ENCODE measurements around the gene IGFBP4. TPM values are rescaled to one million over a fixed set of nuclear protein-coding genes. Genes with fewer than 3 reads are reported as not detected.

The IGFBP4 gene
- total and polyA plus RNA-seq, 2 of the 13 experiments (the other 11 are each of a cell fraction or from before 2014, with no cell fraction given), result 4.1 to 49.0 TPM

DNA sequence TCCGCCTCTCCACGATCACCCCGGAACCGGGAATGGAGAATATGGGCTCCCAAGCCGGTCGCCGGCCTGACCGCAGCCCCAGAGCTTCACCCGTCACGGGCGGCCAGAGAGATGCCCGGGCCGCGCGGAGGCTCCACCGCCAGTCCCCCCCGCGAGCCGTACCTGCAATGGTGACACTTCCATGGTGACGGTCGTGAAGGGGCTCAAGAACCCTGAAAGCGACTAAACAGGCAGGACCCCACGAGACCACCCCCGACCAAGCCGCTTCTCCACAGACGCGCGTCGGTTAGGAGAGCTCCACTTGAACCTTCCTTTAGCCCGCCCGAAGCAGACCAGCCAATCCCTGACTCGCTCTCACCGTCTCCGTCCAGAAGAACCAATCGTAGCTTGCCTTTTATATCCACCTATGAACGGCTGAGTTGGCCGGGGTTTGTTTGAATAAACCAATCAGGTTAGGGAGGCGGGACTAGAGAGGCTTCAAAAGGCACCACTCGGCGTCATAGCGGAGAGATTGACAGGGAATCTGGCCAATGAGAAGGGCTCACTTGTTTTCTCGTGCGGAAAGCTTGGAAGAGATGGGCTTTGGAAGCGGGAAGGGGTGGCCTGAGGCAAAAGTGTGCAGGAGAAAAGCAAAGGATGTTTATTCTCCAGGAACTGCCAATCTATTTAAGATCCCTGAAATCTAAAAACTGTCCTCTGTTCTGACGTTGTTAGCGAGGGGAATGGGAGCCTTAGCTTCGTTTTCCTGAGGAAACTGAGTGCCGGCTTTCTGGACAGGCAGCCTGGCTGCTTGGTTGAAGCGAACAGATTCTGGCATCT lies 25.4 kb upstream of the IGFBP4 start, which contains the start of gene TOP2A:
Gene TOP2A (minus strand): TSS at position 288 of the 819 bp plus-strand sequence. CDS start 105 bp downstream, at position 183.
- peak; percentile 100 for DNase-seq (ENCODE audit: low spot score)
- Histone ChIP-seq H3K9ac (ENCODE audit: insufficient read depth, low read depth, low read length) (peak within 1 kb of the TSS; percentile 91), H3K4me3 (replicated peaks in 1 of 3; ENCODE audit: insufficient read depth in 1 of 3, low read depth in 2 of 3, low read length in 3 of 3) (peak within 1 kb of the TSS; percentile 89 to 98 (median 96)), H3K4me1 (ENCODE audit: insufficient read depth, low read length) (peaks cover 79% of the 10 kb centered on the region), H3K4me2 (ENCODE audit: low read depth, low read length) (peak within 1 kb of the TSS; percentile 87), H3K9me3 (ENCODE audit: low read length) (no peaks in the 10 kb centered on the region), H3K27me3 (ENCODE audit: control insufficient read depth in 1 of 2, insufficient read depth in 2 of 2, low read length in 2 of 2) (no peaks in the 10 kb centered on the region), H3K36me3 (replicated peaks in 1 of 2; ENCODE audit: control insufficient read depth in 1 of 2, insufficient read depth in 2 of 2, low read length in 2 of 2) (peaks cover 0 to 12% of the 10 kb centered on the region in 2 experiments; a peak in 4 of 5 replicates), H4K20me1 (ENCODE audit: insufficient read depth, low read length) (no peaks in the 10 kb centered on the region), H3K79me2 (ENCODE audit: insufficient read depth, low read length) (peaks cover 34% of the 10 kb centered on the region), H3K27ac (ENCODE audit: extremely low read length, insufficient read depth, low read length) (peak within 1 kb of the TSS; percentile 82), H2AFZ (ENCODE audit: low read length) (peak within 1 kb of the TSS; percentile 70)
- ChIA-PET CTCF (ENCODE audit: low intra/inter-chr PET ratio, low total read pairs) (interaction anchor here (2.2 kb wide), 1 partner anchor 143 kb away, joined by 6 read pairs; no protein-coding TSS in a partner anchor), POLR2A (interaction anchor here (0.7 to 2.0 kb wide), 13 partner anchors 10 to 1271 kb away, joined by 3 to 16 read pairs (median 6); partner anchors contain the start of gene EIF1)
- intact Hi-C loops (cut with micrococcal nuclease; ENCODE audit: unreplicated experiment), result loop anchor here (2.0 to 5.0 kb wide), 2 partner anchors 101 to 116 kb away; no protein-coding TSS in a partner anchor
- BruUV-seq (replicated peaks), result no TSS peak
- FAIRE-seq, result peak; percentile 99
- 8% methylated on average over 20 of the region's 49 CpGs for WGBS (ENCODE audit: low lambda C conversion rate)
- ATAC-seq, result peak; percentile 90
- in situ Hi-C loops (cut with HindIII; ENCODE audit: extremely low pct_ligation_motif_present, low pct_unique_long_range_greater_than_20kb), result loop anchor here (5.0 kb wide), 1 partner anchor 101 kb away; no protein-coding TSS in a partner anchor
- TF ChIP-seq ZNF614 (CRISPR knock-in tag; IDR thresholded peaks at IDR 0.05; ENCODE audit: borderline replicate concordance), result no peak
- no peak; the same call in 1 of the 2 replicates for TF ChIP-seq NFIC (IDR thresholded peaks at IDR 0.05; ENCODE audit: low read length)
- peak; percentile 91; the same call in 1 of the 2 replicates for TF ChIP-seq ZNF296 (CRISPR knock-in tag; conservative IDR thresholded peaks at IDR 0.05)
- TF ChIP-seq ZNF572 (CRISPR knock-in tag; IDR thresholded peaks at IDR 0.05), result 0 out of 2 replicates have a peak, but pooled peaks have one; percentile 57
- peak; percentile 94; the same call in 1 of the 2 replicates for TF ChIP-seq ZNF564 (CRISPR knock-in tag; IDR thresholded peaks at IDR 0.05)
- TF ChIP-seq ZNF331 (CRISPR knock-in tag; IDR thresholded peaks at IDR 0.05), result no peak; the same call in 1 of the 2 replicates
- peak; percentile 93 for TF ChIP-seq HDAC1 (CRISPR knock-in tag; IDR thresholded peaks at IDR 0.05)
- TF ChIP-seq, protein P1, sequence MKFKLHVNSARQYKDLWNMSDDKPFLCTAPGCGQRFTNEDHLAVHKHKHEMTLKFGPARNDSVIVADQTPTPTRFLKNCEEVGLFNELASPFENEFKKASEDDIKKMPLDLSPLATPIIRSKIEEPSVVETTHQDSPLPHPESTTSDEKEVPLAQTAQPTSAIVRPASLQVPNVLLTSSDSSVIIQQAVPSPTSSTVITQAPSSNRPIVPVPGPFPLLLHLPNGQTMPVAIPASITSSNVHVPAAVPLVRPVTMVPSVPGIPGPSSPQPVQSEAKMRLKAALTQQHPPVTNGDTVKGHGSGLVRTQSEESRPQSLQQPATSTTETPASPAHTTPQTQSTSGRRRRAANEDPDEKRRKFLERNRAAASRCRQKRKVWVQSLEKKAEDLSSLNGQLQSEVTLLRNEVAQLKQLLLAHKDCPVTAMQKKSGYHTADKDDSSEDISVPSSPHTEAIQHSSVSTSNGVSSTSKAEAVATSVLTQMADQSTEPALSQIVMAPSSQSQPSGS (CRISPR knock-in tag; IDR thresholded peaks at IDR 0.05), result no peak
- TF ChIP-seq, protein P2, sequence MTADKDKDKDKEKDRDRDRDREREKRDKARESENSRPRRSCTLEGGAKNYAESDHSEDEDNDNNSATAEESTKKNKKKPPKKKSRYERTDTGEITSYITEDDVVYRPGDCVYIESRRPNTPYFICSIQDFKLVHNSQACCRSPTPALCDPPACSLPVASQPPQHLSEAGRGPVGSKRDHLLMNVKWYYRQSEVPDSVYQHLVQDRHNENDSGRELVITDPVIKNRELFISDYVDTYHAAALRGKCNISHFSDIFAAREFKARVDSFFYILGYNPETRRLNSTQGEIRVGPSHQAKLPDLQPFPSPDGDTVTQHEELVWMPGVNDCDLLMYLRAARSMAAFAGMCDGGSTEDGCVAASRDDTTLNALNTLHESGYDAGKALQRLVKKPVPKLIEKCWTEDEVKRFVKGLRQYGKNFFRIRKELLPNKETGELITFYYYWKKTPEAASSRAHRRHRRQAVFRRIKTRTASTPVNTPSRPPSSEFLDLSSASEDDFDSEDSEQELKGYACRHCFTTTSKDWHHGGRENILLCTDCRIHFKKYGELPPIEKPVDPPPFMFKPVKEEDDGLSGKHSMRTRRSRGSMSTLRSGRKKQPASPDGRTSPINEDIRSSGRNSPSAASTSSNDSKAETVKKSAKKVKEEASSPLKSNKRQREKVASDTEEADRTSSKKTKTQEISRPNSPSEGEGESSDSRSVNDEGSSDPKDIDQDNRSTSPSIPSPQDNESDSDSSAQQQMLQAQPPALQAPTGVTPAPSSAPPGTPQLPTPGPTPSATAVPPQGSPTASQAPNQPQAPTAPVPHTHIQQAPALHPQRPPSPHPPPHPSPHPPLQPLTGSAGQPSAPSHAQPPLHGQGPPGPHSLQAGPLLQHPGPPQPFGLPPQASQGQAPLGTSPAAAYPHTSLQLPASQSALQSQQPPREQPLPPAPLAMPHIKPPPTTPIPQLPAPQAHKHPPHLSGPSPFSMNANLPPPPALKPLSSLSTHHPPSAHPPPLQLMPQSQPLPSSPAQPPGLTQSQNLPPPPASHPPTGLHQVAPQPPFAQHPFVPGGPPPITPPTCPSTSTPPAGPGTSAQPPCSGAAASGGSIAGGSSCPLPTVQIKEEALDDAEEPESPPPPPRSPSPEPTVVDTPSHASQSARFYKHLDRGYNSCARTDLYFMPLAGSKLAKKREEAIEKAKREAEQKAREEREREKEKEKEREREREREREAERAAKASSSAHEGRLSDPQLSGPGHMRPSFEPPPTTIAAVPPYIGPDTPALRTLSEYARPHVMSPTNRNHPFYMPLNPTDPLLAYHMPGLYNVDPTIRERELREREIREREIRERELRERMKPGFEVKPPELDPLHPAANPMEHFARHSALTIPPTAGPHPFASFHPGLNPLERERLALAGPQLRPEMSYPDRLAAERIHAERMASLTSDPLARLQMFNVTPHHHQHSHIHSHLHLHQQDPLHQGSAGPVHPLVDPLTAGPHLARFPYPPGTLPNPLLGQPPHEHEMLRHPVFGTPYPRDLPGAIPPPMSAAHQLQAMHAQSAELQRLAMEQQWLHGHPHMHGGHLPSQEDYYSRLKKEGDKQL (CRISPR knock-in tag; IDR thresholded peaks at IDR 0.05; ENCODE audit: low read depth), result peak; percentile 5; the same call in 1 of the 2 replicates
- 0 out of 4 replicates have a peak, but pooled peaks of 1 of the 2 experiments have one; percentile 12 for TF ChIP-seq EP300 (IDR thresholded peaks at IDR 0.05; ENCODE audit: low read depth in 2 of 2, low read length in 2 of 2)
- no peak for TF ChIP-seq EP300 (CRISPR knock-in tag; IDR thresholded peaks at IDR 0.05; ENCODE audit: borderline replicate concordance)
- no peak for TF ChIP-seq TAF15 (IDR thresholded peaks at IDR 0.05; ENCODE audit: low read depth, low read length, poor library complexity, severe bottlenecking)
- peak; percentile 75; the same call in 1 of the 2 replicates for TF ChIP-seq YEATS2 (CRISPR knock-in tag; IDR thresholded peaks at IDR 0.05; ENCODE audit: borderline replicate concordance)
- peak; percentile 57; the same call in 1 of the 2 replicates for TF ChIP-seq NFKB2 (CRISPR knock-in tag; IDR thresholded peaks at IDR 0.05; ENCODE audit: borderline replicate concordance)
- peak; percentile 60; the same call in 1 of the 2 replicates for TF ChIP-seq PAWR (CRISPR knock-in tag; IDR thresholded peaks at IDR 0.05; ENCODE audit: borderline replicate concordance)
- TF ChIP-seq SAFB2 (CRISPR knock-in tag; IDR thresholded peaks at IDR 0.05; ENCODE audit: borderline replicate concordance, low read depth), result peak; percentile 40; the same call in 1 of the 2 replicates

All from HepG2 (cell line).